ENCODE results near the gene FRMD4A. TPM values are rescaled to one million over a fixed set of nuclear protein-coding genes. Genes with fewer than 3 reads are reported as not detected.
A peak's percentile ranks its signal among the peaks of the same experiment; 100 is the strongest.

The FRMD4A gene
- total RNA-seq, 1 experiment from 2014 or later = 19.6 TPM

GRCh38 chr10:13736506-13736905, 594.2 kb downstream of the FRMD4A start:
- no peak overlapping the region for H3K18ac ChIP-seq (ENCODE audit: insufficient read length, low read depth, low read length)
- no peak overlapping the region for H3T11ph ChIP-seq (ENCODE audit: low read length)
- no CpG with 5 or more reads among the region's 3 CpGs for WGBS (ENCODE audit: extremely low coverage, insufficient read length, low lambda C conversion rate)
- H3K4me1 ChIP-seq (ENCODE audit: insufficient read depth, low read length) = no peaks in the 10 kb centered on the region; the same call in 1 of the 2 replicates
- H4K91ac ChIP-seq (ENCODE audit: insufficient read length, low read depth, low read length) = no peak overlapping the region
- no peaks in the 10 kb centered on the region for H3K9me3 ChIP-seq (ENCODE audit: control insufficient read depth, low read depth, low read length)
- no peak for TF ChIP-seq CTCF (conservative IDR thresholded peaks at IDR 0.05)
- peaks cover 2% of the 10 kb centered on the region for H4K20me1 ChIP-seq (ENCODE audit: control insufficient read depth, insufficient read depth, insufficient read length)
- H4K5ac ChIP-seq (ENCODE audit: insufficient read length, low read depth, low read length) = no peak overlapping the region
- no peaks in the 10 kb centered on the region for H3K27me3 ChIP-seq (ENCODE audit: insufficient read depth, low read length)
- Mint-ChIP-seq H3K27ac (peak overlapping the region in 2 of 3 experiments; percentile 42 to 87; a peak in 3 of 7 replicates), H3K9me3 (no peaks in the 10 kb centered on the region), H3K4me1 (peaks cover 25 to 36% of the 10 kb centered on the region in 2 experiments), H3K4me3 (no peak overlapping the region), H3K36me3 (ENCODE audit: insufficient read depth in 1 of 3, low read depth in 3 of 3) (peaks cover 0 to 14% (median 12%) of the 10 kb centered on the region in 3 experiments; a peak in 5 of 7 replicates), H3K27me3 (ENCODE audit: low read depth) (no peaks in the 10 kb centered on the region; the same call in 1 of the 2 replicates)
- no peak overlapping the region for H2BK12ac ChIP-seq (ENCODE audit: insufficient read length, low read depth, low read length)
- H2AK5ac ChIP-seq (ENCODE audit: insufficient read length, low read length) = no peak overlapping the region
- no peak overlapping the region for H3K14ac ChIP-seq (ENCODE audit: insufficient read depth, low read length)
- no peak overlapping the region for H3K27ac ChIP-seq (ENCODE audit: insufficient read length, low read depth, low read length)
- H3K4ac ChIP-seq (ENCODE audit: low read depth, low read length) = no peak overlapping the region
- H2AFZ ChIP-seq (ENCODE audit: low read length) = no peak overlapping the region
- no peak overlapping the region for H2BK120ac ChIP-seq (ENCODE audit: low read depth, low read length, poor library complexity, severe bottlenecking)
- no peak for DNase-seq
- no peak overlapping the region for H2BK5ac ChIP-seq (ENCODE audit: insufficient read length, low read length)
- H3K23ac ChIP-seq (ENCODE audit: insufficient read length, low read depth, low read length) = no peak overlapping the region
- H3K4me2 ChIP-seq (ENCODE audit: insufficient read depth, insufficient read length, low read length) = no peak overlapping the region
- no peak overlapping the region for H2BK15ac ChIP-seq (ENCODE audit: low read depth, low read length)
- H2BK20ac ChIP-seq (ENCODE audit: low read depth, low read length, poor library complexity, severe bottlenecking) = no peak overlapping the region
- no peak overlapping the region for H3K9ac ChIP-seq (ENCODE audit: extremely low read depth, insufficient read length, low read length)
- H3K79me2 ChIP-seq (ENCODE audit: insufficient read depth, low read length) = no peaks in the 10 kb centered on the region
- H3K23me2 ChIP-seq (ENCODE audit: insufficient read length, low read depth, low read length, poor library complexity, severe bottlenecking) = no peaks in the 10 kb centered on the region
- no peaks in the 10 kb centered on the region for H3K79me1 ChIP-seq (ENCODE audit: insufficient read depth, low read depth, low read length, poor library complexity, severe bottlenecking)
- no peak overlapping the region for H4K8ac ChIP-seq (replicated peaks; ENCODE audit: insufficient read length, low read depth, low read length)
- H3K56ac ChIP-seq (ENCODE audit: insufficient read length, low read depth, low read length) = no peak overlapping the region

All from H9 (cell line).